K562 (cell line): ENCODE measurements around the gene RPN1. TPM values are rescaled to one million over a fixed set of nuclear protein-coding genes. Genes with fewer than 3 reads are reported as not detected.

Experiments
- ARID1B ChIP-seq: fragments of 450-650 bp; IDR thresholded peaks from 2 replicates; pipeline ENCODE4 v1.6.1; 2016; ENCODE audit warnings: antibody characterized with exemption, mild to moderate bottlenecking, inconsistent platforms
- BCL6 ChIP-seq: fragments of 250-450 bp; sonication (Bioruptor Pico); IDR thresholded peaks from 2 replicates; pipeline ENCODE4 v1.4.0; 2020
- C11orf30 ChIP-seq: fragments of 450-650 bp; IDR thresholded peaks from 2 replicates; pipeline ENCODE4 v1.6.1; 2016; ENCODE audit warnings: low read depth, mild to moderate bottlenecking
- CTCF ChIP-seq, 3 experiments: IDR thresholded peaks in 2 of 3; conservative IDR thresholded peaks in 1 of 3; 2 replicates each; pipeline ENCODE4 v1.5.1; 2011 to 2012; ENCODE audit warnings: low read length in 3 of 3, mild to moderate bottlenecking in 3 of 3, control low read depth in 2 of 3, improper control_type of control experiment in 1 of 3, inconsistent platforms in 1 of 3, low read depth in 1 of 3, mixed read lengths in 1 of 3, moderate library complexity in 1 of 3; ENCODE audit not compliant: insufficient read depth in 2 of 3
- FOXP1 ChIP-seq: sonication (generic); formaldehyde crosslinking; IDR thresholded peaks from 2 replicates; pipeline ENCODE4 v1.8.0; 2022; ENCODE audit warnings: mild to moderate bottlenecking, missing genetic modification reagents
- GTF2F1 ChIP-seq: IDR thresholded peaks from 2 replicates; pipeline ENCODE4 v1.6.1; 2011; ENCODE audit warnings: low read depth, low read length, improper control_type of control experiment
- KAT7 ChIP-seq: sonication (generic); formaldehyde crosslinking; IDR thresholded peaks from 2 replicates; pipeline ENCODE4 v1.8.0; 2022; ENCODE audit warnings: missing genetic modification reagents, mild to moderate bottlenecking, borderline replicate concordance
- MBD1 ChIP-seq: fragments of 250-450 bp; sonication (Bioruptor Pico); IDR thresholded peaks from 2 replicates; pipeline ENCODE4 v1.8.0; 2022; ENCODE audit warnings: inconsistent platforms
- PML ChIP-seq: IDR thresholded peaks from 2 replicates; pipeline ENCODE4 v1.6.1; 2012; ENCODE audit warnings: low read length, inconsistent platforms
- PRPF4 ChIP-seq: fragments of 200-400 bp; formaldehyde crosslinking; IDR thresholded peaks from one replicate; pipeline ENCODE4 v1.6.1; 2017; ENCODE audit warnings: low read length, low read depth, mild to moderate bottlenecking; ENCODE audit not compliant: insufficient read depth, poor library complexity, severe bottlenecking
- RBBP5 ChIP-seq: fragments of 200-600 bp; sonication (generic); IDR thresholded peaks from 2 replicates; pipeline ENCODE4 v1.6.1; 2012; ENCODE audit warnings: borderline replicate concordance, mild to moderate bottlenecking, low read length, control low read depth, inconsistent platforms; ENCODE audit not compliant: insufficient read depth, poor library complexity, severe bottlenecking
- RBM14 ChIP-seq: fragments of 200-400 bp; formaldehyde crosslinking; IDR thresholded peaks from 2 replicates; pipeline ENCODE4 v1.6.1; 2018; ENCODE audit warnings: low read depth, mild to moderate bottlenecking, low read length, moderate library complexity, borderline replicate concordance; ENCODE audit not compliant: insufficient read depth
- SAFB ChIP-seq: fragments of 200-400 bp; formaldehyde crosslinking; IDR thresholded peaks from 2 replicates; pipeline ENCODE4 v1.6.1; 2017; ENCODE audit warnings: low read depth, low read length, borderline replicate concordance
- SIN3A ChIP-seq, 2 experiments: fragments of 150-350 bp in 1 of 2; IDR thresholded peaks; 2 replicates each; pipeline ENCODE4 v1.6.1; 2011 to 2016; ENCODE audit warnings: borderline replicate concordance in 2 of 2, low read depth in 2 of 2, low read length in 2 of 2, mild to moderate bottlenecking in 2 of 2, moderate library complexity in 2 of 2; ENCODE audit not compliant: control insufficient read depth in 1 of 2
- SNIP1 ChIP-seq: fragments of 450-650 bp; IDR thresholded peaks from 2 replicates; pipeline ENCODE4 v1.7.1; 2017; ENCODE audit warnings: low read depth, mild to moderate bottlenecking
- THAP7 ChIP-seq: fragments of 250-450 bp; sonication (Bioruptor Pico); IDR thresholded peaks from 2 replicates; pipeline ENCODE4 v1.5.0; 2021
- polyA plus RNA-seq, 8 experiments: library from polyadenylated mRNA; depleted of rRNA in 4 of 8; stranded (reverse) in 5 of 8; unstranded in 3 of 8; fragments of >200 nt; fragmentation: Nextera tagmentation in 2 of 8; fragmentation: Illumina TruSeq in 1 of 8; extraction: Ambion mirVana in 2 of 8; extraction: Trizol in 1 of 8; gene quantifications; 2 replicates each; pipeline versions ENCODE4 v1.2.1 to v1.2.3, GENCODE V29; 2011 to 2014; ENCODE audit warnings: inconsistent platforms in 1 of 8, missing spikeins in 1 of 8
- total RNA-seq, 7 experiments: library from RNA; depleted of rRNA in 6 of 7; stranded (reverse); fragments of >200 nt in 6 of 7; fragmentation: Illumina TruSeq in 2 of 7; extraction: Trizol in 2 of 7; gene quantifications; 2 replicates each; pipeline versions ENCODE4 v1.2.1 to v1.2.3, GENCODE V29; 2011 to 2021; ENCODE audit warnings: low replicate concordance in 1 of 7

The RPN1 gene
- total and polyA plus RNA-seq, 9 of the 15 experiments (the other 6 are each of a cell fraction or from before 2014, with no cell fraction given): 39.5 to 300 (median 148) TPM

- TF ChIP-seq MBD1 (CRISPR knock-in tag): no peak
- 0 out of 2 replicates have a peak, but pooled peaks have one; percentile 64 for TF ChIP-seq RBM14
- peak; percentile 62; the same call in 1 of the 2 replicates for TF ChIP-seq KAT7 (CRISPR knock-in tag)
- TF ChIP-seq CTCF (IDR thresholded peaks at IDR 0.05 in 2 of 3, conservative IDR thresholded peaks at IDR 0.05 in 1 of 3; ENCODE audit: insufficient read depth in 2 of 3, low read depth in 1 of 3, low read length in 3 of 3): no peak
- TF ChIP-seq FOXP1 (CRISPR knock-in tag): peak; percentile 23
- no peak for TF ChIP-seq SNIP1
- TF ChIP-seq BCL6 (CRISPR knock-in tag): no peak
- TF ChIP-seq RBBP5: peak; percentile 89
- no peak for TF ChIP-seq ARID1B
- peak; percentile 72; the same call in 1 of the 2 replicates for TF ChIP-seq PML
- TF ChIP-seq SAFB: 0 out of 2 replicates have a peak, but pooled peaks have one; percentile 48
- peak; percentile 37 for TF ChIP-seq PRPF4
- no peak for TF ChIP-seq GTF2F1
- peak; percentile 85 for TF ChIP-seq C11orf30
- TF ChIP-seq THAP7 (CRISPR knock-in tag): no peak
- peak in 1 of 2 experiments; percentile 68; a peak in 1 of 4 replicates for TF ChIP-seq SIN3A (IDR thresholded peaks at IDR 0.05; ENCODE audit: borderline replicate concordance in 2 of 2, control insufficient read depth in 1 of 2, low read depth in 2 of 2, low read length in 2 of 2)
Measured at GRCh38 chr3:128650096-128651050, at the start of gene RPN1 (continued).
